ENCODE data around the gene ZSWIM9.

- TF ChIP-seq PBX3 (IDR thresholded peaks at IDR 0.05) (no peak), RXRA (IDR thresholded peaks at IDR 0.05; ENCODE audit: borderline replicate concordance, low read depth) (no peak)
Observed at GRCh38 chr19:48168689-48169088, 1.8 kb upstream of the ZSWIM9 start.

Data from SK-N-SH (cell line).